ENCODE measurements around the gene EP400.
"Not testable (repeated sequence)": the region's sequence is repeated elsewhere in the genome, so short reads cannot be mapped to it uniquely, and the experiment has no call there.

Gene EP400

DNA sequence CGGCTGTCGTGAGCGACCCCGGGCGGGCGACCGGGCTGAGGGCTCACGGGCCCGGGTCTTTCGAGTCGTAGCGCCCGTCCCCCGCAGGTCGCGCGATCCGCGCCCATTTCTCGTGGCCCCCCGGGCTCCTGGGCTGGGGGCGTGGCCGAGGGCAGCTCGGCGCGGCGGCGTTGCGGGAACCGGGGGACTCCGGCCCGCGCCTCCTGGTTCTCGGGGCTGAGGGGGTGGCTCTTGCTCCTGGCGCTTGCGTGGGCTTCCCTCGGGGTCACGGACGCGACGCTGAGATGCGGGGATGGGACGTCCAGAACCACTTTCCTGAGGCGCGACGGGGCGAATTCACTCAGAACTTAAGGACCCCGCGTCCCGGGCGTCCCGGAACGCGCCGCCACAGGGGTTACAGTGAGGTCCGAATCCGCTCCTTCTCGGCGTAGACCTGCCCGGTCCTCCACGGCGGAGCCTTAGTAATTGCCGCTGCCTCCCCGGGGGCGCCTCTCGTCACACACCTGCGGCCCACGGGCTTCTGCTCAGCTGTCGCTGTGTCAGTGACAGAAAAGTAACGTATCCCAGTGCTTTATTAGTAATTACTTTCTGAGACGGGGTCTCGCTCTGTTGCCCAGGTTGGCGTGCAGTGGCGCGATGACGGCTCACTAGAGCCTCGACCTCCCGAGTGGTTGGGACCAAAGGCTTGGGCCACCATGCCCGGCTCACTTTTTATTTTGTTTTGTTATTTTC, 606 bp downstream of the EP400 start:
- DNase-seq (ENCODE audit: low read depth): no peak

DNA sequence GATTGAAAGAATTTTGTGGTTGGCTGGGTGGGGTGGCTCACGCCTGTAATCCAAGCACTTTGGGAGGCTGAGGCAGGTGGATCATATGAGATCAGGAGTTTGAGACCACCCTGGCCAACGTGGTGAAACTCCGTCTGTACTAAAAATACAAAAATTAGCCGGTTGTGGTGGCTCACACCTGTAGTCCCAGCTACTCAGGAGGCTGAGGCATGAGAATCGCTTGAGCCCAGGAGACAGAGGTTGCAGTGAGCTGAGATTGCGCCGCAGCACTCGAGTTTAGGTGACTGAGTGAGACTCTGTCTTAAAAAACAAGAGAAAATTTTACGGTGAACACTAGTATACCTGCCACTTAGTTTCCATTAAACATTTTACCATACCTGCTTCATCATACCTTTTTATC, 4.1 kb downstream of the EP400 start:
- not testable (repeated sequence) for DNase-seq (ENCODE audit: low read depth)

DNA sequence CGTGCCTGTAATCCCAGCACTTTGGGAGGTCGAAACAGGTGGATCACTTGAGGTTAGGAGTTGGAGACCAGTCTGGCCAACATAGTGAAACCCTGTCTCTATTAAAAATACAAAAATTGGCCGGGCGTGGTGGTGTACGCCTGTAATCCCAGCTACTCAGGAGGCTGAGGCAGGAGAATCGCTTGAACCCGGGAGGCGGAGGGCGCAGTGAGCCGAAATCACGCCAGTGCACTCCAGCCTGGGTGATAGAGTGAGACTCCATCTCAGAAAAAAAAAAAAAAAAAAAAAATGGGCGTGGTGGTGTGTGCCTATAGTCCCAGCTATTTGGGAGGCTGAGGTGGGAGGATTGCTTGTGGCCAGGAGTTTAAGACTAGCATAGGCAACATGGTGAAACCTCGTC, 4.7 kb downstream of the EP400 start:
- not testable (repeated sequence) for DNase-seq (ENCODE audit: low read depth)

DNA sequence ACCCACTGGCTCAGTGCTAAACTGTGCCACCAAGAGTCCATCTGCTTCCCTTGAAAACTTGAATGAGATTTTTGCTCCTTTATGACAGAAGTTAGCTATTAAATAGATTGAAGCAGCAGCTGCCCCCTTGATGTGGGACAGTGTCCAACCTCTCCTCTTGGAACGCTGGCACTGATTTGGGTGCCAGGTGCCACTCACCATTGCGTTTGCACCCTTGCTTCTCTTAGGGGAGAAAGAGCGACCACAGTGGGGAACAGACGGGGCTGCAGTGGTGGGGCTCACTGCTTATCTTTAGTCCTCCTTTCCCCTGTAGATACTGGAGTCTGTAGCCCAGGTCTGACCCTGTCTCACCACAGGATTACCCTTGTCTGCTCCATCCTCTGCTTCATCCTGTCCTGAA, 9.4 kb downstream of the EP400 start:
- no peak for DNase-seq (ENCODE audit: low read depth)

DNA sequence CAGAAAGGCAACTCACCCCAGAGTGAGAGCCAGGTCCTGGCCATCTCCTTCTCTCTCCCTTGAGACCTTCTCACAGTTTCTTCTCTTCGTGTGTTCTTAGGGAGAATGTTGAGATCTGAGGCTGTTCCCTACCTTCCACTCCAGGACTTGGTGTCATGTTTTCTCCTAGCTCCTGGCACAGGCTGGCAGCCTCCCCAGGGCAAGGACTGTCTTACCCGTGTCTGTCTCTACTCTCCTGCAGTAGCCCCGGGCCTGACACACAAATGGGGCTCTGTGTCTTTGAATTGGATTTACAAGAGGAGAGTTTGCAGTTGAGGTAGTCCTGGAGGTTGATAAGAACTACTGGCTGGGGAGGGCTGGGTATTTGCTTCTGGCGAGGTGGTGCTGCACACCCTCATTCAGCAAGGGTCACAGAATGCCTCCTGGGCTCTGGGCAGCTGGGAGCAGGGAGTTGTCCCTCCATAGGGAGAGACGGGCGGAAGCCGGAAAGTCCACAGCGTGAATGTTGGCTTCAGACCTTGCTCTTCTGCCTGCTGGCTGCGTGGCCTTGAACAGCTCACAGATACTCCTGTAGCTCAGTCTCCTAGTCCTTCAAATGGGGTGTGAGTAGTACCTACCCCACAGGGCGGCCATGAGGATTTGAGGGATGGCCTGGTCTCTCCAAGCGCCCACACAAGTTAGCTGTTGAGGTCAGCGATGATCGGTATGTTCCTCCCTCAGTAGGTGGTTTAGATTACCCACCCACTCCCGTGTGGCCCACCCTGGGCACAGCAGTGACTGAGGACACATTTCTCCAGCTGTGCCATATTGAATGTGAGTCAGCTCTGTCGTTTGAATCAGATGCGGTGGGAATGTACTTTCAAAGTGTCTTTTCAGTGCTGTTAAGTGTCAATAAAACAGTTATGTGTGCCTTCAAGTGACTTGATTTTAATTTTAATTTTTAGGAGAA, 10.2 kb downstream of the EP400 start:
- DNase-seq (ENCODE audit: low read depth): no peak

DNA sequence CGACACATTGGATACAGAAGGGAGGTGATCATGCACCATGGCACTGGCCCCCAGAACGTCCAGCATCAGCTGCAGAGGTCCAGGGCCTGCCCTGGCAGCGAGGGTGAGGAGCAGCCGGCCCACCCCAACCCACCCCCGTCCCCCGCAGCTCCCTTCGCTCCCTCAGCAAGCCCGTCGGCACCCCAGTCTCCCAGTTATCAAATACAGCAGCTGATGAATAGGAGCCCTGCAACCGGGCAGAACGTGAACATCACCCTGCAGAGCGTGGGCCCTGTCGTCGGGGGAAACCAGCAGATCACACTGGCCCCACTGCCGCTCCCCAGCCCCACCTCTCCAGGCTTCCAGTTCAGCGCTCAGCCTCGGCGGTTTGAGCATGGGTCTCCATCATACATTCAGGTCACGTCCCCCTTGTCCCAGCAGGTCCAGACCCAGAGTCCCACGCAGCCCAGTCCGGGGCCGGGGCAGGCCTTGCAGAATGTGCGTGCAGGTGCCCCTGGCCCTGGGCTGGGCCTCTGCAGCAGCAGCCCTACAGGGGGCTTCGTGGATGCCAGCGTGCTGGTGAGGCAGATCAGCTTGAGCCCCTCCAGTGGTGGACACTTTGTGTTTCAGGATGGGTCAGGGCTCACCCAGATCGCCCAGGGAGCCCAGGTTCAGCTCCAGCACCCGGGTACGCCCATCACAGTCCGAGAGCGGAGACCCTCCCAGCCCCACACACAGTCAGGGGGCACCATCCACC, 11.0 kb downstream of the EP400 start:
- DNase-seq (ENCODE audit: low read depth): not testable (repeated sequence)

DNA sequence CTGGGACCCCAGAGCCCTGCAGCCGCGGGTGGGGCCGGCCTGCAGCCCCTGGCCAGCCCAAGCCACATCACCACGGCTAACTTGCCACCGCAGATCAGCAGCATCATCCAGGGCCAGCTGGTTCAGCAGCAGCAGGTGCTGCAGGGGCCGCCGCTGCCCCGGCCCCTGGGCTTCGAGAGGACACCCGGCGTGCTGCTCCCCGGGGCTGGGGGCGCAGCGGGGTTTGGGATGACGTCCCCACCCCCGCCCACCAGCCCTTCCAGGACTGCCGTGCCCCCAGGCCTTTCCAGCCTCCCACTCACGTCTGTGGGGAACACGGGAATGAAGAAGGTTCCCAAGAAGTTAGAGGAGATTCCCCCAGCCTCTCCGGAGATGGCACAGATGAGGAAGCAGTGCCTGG, 11.6 kb downstream of the EP400 start:
- DNase-seq (ENCODE audit: low read depth): not testable (repeated sequence)

DNA sequence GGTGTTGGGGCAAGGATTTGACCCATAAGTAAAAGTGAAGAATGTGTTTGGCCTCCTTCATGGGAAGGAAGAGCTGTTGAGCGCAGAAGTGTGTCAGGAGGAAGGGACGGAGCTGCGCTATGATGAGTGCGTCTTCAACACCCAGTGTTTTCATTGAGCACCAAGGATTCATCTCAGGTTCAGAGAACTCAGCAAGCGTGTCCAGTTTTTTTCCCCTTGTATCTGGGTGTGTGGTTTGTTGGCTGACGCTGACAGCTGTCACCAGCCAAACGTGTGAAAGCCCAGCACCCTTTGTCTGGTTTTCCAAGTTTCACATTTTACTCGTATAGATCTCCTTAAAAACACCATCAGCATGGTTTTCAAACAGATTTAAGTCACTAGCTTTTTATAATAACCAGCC, 12.3 kb downstream of the EP400 start:
- no peak for DNase-seq (ENCODE audit: low read depth)

DNA sequence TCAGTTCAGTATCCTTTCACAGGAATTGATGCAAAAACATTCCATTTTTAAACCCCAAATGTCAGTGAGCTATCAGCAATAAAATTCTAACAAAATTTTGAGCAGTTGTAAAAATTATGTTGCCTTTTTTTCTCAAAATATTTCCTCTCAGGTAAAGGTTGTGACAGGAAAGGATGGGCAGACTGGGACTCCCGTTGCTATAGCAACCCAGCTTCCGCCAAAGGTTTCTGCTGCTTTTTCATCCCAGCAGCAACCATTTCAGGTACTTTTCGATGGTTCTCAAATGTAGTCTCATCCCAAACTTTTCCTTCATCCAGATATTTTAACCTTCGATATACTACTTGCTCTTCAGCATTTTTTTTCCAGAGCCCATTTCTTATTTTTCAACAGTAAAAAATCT, 13.6 kb downstream of the EP400 start:
- no peak for DNase-seq (ENCODE audit: low read depth)

DNA sequence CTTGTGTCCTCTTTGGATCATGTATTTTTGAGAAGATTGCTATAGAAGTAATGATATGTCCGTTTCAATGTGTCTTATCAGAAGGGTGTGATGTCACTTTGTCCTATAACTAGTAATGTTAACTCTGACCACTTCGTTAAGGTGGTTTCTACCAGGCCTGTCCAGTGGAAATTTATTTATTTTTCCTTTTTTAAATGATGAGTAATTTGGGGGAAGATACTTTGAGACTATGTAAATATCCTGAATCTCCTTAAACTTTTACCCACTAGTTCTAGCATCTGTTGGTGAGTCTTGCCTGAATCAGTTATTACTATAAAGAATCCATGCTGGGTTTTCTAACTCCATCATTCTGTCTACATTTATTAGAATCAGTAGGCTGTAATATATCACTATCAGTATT, 15.3 kb downstream of the EP400 start:
- no peak for DNase-seq (ENCODE audit: low read depth)

DNA sequence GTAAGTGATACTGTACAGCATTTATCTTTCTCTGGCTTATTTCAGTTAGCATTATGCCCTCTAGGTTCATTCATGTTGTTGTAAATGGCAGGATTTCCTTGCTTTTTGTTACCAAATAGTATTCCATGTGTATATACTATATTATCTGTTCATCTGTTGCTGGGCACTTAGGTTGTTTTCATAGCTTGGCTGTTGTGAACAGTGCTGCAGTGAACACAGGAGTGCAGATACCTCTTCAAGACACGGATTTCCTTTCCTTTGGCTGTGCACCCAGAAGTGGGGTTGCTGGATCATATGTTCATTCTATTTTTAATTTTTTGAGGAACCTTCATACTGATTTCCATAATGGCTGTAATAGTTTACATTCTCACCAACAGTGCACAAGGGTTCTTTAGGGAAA, 21.5 kb downstream of the EP400 start:
- no peak for DNase-seq (ENCODE audit: low read depth)

DNA sequence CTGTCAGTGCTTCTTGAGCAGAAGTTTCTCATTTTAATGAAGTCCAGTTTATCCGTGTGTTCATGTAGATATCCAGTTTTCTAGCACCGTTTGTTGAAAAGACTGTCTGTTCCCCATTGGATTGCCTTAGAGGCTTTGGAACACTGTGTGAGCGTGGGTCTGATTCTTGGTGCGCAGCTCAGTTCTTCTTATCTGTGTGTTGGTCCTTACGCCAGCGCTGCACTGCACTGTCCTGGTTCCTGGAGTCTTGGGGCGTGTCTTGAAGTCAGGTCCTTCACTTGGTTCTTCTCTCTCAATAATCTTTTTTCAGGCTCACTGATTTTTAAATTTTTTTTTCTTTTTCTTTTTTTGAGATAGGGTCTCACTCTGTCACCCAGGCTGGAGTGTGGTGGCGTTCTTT, 25.5 kb downstream of the EP400 start:
- DNase-seq (ENCODE audit: low read depth): no peak

DNA sequence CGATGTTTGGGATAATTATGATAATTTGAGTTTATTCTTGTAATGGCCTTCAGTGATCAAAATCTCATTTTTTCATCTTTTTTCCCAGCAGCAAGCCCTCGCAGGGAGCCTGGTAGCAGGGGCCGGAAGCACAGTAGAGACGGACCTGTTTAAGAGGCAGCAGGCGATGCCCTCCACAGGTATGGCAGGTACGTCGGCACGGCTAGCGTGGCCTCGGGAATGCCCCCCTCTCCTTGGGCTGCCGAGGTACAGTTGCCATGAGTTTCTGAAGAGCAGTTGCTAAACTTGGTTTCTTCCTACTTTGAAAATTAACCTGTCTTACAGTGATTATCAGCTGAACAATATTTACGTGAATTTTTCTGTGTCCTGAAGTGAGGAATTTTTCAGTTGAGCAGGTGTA, 29.9 kb downstream of the EP400 start:
- DNase-seq (ENCODE audit: low read depth): no peak

DNA sequence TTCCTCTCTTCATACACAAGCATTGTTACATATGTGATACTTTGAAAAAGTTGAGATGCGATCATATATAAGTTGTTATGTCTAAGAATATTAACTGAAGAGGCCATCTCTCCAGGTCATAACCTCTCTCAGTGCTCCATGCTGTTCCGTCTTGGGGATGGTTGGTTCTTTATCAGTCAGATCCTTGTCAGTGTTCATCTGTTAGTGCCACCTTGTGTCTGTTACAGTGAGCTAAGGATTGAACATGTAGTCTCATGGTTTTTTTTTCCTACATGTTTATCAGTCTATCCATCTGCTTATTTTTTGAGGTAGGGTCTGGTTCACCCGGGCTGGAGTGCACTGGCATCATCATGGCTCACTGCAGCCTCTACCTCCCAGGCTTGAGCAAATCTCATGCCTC, 30.5 kb downstream of the EP400 start:
- no peak for DNase-seq (ENCODE audit: low read depth)

DNA sequence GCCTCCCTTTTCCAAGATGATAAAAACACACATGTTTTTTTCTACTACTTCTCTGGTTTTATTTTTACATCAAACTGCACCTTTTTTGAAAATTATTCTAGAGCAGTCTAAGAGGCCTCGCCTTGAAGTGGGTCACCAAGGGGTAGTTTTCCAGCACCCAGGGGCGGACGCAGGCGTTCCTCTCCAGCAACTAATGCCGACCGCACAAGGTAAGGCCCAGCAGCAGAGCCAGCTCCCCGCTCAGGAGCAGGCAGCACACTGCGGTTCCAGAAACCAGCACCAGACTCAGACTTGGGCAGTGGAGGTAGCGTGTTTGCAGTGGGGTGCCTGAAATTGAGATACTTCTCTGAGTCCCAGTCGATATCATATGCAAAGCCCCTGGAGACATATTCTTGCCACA, 31.6 kb downstream of the EP400 start:
- no peak for DNase-seq (ENCODE audit: low read depth)

DNA sequence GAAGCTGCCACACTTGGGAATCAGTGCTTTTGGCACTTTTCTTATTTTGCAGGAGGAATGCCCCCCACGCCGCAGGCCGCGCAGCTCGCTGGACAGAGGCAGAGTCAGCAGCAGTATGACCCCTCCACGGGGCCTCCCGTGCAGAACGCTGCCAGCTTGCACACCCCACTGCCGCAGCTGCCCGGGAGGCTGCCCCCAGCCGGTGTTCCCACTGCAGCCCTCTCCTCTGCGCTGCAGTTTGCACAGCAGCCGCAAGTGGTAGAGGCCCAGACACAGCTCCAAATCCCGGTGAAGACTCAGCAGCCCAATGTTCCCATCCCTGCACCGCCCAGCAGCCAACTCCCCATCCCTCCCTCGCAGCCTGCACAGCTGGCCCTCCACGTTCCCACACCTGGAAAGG, 32.3 kb downstream of the EP400 start:
- no peak for DNase-seq (ENCODE audit: low read depth)

DNA sequence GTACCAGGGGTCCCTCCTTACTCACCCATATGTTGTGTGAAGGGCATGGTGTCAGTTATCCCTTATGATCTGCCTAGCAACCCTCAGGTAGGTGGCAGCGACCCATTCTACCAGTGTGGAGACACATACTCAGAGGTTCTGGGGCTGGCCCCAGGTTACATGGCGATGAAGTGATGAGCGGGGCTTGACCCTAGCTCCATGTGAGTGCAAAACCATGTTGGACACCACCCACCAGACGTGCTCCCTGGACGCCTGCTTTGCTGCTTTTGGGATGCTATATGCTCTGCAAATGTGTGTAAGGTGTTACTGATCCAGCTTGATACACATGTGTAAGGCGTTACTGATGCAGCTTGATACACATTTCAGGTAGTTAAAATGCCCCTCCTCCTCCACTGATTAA, 33.3 kb downstream of the EP400 start:
- DNase-seq (ENCODE audit: low read depth): no peak

DNA sequence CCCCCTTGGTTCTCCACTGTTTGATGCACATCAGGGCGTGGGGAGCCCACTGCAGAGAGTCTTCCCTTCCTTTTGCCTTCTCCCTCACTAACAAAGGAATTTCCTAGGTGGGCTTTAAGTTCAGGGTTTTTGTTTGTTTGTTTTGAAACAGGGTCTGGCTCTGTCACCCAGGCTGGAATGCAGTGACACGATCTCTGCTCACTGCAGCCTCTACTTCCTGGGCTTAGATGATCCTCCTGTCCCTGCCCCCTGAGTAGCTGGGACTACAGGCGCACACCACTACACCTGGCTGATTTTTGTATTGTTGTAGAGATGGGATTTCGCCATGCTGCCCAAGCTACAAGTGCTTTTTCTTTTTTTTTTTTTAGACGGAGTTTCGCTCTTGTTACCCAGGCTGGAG, 33.8 kb downstream of the EP400 start:
- DNase-seq (ENCODE audit: low read depth): no peak

DNA sequence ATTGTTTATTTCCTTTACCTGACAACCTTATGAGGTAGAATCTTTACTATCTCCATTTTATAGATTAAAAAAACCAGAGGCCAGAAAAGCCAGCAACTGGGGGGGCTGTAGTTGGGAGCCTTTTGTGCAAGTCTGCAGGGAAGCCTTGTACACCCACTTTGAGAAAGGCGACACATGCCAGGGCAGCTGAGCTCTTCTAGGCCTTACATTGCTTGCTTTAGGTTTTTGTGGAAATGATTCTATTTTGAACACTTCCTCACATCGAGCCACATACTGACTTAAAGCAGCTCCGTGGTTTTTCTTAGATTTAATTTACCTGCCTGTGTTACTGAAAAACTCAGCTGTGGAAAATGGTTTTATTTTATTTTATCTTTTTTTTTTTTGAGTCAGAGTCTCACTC, 34.6 kb downstream of the EP400 start:
- DNase-seq (ENCODE audit: low read depth): no peak

DNA sequence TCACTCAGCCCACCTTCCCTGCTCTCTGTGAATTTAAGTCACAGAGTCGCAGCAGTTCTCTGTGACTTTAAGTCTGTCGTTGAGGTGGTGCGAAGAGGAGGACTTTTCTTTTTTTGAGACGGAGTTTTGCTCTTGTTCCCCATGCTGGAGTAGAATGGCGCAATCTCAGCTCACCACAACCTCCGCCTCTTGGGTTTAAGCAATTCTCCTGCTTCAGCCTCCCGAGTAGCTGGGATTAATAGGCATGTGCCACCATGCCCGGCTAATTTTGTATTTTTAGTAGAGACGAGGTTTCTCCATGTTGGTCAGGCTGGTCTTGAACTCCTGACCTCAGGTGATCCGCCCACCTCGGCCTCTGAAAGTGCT, 35.8 kb downstream of the EP400 start:
- DNase-seq (ENCODE audit: low read depth): not testable (repeated sequence)

DNA sequence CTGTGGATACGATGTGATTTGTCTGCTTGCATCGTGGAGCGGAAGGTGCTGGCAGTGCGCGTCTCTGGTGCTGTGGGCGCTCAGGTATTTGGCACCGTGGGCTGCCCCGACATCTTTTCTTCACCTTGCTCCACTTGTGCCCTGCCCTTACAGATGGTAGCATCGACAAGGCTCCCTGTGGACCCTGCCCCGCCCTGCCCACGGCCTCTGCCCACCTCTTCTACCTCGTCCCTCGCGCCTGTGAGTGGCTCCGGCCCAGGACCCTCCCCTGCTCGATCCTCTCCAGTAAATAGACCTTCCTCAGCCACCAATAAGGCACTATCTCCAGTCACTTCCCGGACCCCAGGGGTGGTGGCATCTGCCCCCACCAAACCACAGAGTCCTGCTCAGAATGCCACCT, 36.6 kb downstream of the EP400 start:
- no peak for DNase-seq (ENCODE audit: low read depth)

DNA sequence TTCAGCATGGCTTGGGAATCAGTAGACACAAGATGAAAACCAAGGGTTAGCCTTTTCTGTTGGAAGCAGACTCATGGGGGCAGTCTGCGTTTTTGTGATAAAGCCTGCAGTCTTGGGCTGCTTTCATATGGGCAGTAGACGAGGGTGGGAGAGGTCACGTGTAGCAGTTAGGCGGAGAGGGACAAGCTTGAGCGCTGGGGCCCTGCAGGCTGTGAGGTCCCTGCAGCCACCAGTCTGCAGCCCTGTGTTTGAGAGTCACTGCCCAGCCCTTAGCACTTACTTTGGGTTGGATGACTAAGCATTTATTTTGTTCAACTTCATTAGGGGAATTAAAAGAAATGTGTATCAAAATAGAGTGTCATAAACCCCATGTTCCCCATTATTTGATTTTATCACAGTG, 37.2 kb downstream of the EP400 start:
- no peak for DNase-seq (ENCODE audit: low read depth)

DNA sequence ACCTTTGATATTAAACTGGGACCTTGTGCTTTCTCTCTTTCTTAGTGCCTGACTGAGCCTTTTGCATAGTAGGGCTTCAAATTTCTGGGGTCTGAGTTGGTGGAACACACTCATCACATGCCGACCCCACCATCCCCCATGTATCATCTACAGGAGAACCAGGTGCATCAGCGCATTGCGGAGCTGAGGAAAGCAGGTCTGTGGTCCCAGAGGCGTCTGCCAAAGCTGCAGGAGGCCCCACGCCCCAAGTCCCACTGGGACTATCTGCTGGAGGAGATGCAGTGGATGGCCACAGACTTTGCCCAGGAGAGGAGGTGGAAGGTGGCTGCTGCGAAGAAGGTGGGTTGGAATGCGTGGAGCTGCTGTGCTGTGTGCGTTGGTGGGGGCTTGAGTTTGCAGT, 37.8 kb downstream of the EP400 start:
- no peak for DNase-seq (ENCODE audit: low read depth)
